ENCODE measurements around the gene OTOGL. TPM values are rescaled to one million over a fixed set of nuclear protein-coding genes. Genes with fewer than 3 reads are reported as not detected.

OTOGL gene
- total RNA-seq, 3 donors from 2014 or later = 0.16 to 1.3 (median 0.59) TPM

DNA sequence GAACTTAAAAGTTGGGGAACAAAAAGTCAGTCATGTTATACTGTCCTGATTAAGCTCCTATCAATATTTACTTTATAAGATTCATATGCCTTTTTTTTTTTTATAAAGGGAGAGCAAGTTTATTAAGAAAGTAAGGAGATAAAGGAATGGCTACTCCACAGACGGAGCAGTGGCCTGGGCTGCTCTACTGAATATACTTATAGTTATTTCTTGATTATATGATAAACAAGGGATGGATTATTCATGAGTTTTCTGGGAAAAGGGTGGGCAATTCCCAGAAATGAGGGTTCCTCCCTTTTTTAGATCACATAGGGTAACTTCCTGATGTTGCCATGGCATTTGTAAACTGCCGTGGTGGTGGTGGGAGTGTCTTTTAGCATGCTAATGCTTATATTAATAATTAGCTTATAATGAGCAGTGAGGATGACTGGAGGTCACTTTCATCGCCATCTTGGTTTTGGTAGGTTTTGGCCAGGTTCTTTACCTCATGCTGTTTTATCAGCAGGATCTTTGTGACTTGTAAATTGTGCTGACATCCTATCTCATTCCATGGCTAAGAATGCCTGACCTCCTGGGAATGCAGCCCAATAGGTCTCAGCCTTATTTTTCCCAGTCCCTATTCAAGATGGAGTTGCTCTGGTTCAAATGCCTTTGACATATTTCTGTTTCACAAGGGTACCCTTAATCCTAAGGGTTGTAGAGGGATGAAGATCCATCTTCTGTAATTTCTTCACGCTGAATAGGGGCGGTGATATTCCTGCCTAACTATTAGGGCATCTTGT, 73.9 kb downstream of the OTOGL start:
- no peaks in the 10 kb centered on the region for H3K4me1 ChIP-seq
- H3K4me3 ChIP-seq = no peak overlapping the region
- no peaks in the 10 kb centered on the region for H3K9me3 ChIP-seq
- H3K27me3 ChIP-seq = no peaks in the 10 kb centered on the region
- no peak for DNase-seq (ENCODE audit: low spot score in 2 of 2)
- no peak for TF ChIP-seq POLR2A (IDR thresholded peaks at IDR 0.05)
- TF ChIP-seq POLR2AphosphoS5 (IDR thresholded peaks at IDR 0.05) = no peak
- TF ChIP-seq, protein P1, sequence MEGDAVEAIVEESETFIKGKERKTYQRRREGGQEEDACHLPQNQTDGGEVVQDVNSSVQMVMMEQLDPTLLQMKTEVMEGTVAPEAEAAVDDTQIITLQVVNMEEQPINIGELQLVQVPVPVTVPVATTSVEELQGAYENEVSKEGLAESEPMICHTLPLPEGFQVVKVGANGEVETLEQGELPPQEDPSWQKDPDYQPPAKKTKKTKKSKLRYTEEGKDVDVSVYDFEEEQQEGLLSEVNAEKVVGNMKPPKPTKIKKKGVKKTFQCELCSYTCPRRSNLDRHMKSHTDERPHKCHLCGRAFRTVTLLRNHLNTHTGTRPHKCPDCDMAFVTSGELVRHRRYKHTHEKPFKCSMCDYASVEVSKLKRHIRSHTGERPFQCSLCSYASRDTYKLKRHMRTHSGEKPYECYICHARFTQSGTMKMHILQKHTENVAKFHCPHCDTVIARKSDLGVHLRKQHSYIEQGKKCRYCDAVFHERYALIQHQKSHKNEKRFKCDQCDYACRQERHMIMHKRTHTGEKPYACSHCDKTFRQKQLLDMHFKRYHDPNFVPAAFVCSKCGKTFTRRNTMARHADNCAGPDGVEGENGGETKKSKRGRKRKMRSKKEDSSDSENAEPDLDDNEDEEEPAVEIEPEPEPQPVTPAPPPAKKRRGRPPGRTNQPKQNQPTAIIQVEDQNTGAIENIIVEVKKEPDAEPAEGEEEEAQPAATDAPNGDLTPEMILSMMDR (IDR thresholded peaks at IDR 0.05) = no peak
- no peaks in the 10 kb centered on the region for H3K36me3 ChIP-seq
- no peak overlapping the region for H3K27ac ChIP-seq
- intact Hi-C loops (cut with DNase I; ENCODE audit: low total_unique reads) = no loop called here

DNA sequence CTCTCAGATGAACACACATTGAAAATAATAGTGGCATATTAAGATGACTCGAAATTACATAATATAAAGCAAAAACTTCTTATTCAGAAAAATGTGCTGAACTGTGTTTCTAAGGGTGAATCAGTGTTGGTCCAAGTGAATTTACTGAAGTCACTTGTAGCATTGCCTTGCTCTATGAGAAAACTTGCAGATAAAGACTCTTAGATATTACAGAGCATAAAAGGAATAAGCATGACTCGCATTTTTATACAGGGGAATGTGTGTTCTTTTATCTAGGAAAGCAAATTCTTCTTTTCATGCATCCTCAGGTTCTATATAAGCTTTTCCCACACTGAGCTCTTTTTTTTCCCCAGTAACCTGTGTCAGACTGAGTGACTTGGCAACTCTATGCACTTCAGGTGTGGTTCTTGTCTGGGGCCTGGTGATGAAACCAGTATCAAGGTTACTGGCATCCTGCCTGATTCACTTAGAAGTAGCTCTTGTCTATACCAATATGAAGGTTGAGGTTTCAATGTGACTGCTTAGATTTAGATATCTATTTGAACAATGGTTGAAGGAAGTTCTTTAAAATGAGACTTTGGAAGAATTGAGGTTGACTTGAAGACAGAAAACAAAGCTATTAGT, 76.1 kb downstream of the OTOGL start:
- Histone ChIP-seq H3K27ac (no peak overlapping the region), H3K4me1 (no peaks in the 10 kb centered on the region), H3K9me3 (no peaks in the 10 kb centered on the region), H3K27me3 (no peaks in the 10 kb centered on the region), H3K4me3 (no peak overlapping the region), H3K36me3 (no peaks in the 10 kb centered on the region)
- no peak for DNase-seq (ENCODE audit: low spot score in 2 of 2)
- TF ChIP-seq POLR2AphosphoS5 (IDR thresholded peaks at IDR 0.05) (no peak), POLR2A (IDR thresholded peaks at IDR 0.05) (no peak)
- TF ChIP-seq, protein P1 (IDR thresholded peaks at IDR 0.05) = no peak
- intact Hi-C loops (cut with DNase I; ENCODE audit: low total_unique reads) = no loop called here

DNA sequence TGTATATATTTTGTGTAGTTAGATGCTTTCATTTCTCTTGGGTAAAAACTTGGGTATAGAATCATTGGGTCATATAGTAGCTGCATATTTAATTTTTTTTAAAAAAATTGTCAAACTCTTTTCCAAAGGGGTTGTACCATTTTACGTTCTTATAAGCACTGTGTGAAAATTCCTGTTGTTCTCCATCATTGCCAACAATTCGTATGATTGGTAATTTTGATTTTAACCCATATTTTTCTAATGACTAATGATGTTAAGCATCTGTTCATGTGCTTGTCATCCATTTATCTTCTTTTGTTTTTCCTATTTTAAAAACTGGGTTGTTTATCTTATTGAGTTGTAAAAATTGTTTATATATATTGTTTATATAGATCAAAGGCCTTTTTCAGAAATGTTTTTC, 77.4 kb downstream of the OTOGL start:
- Histone ChIP-seq H3K27ac (no peak overlapping the region), H3K36me3 (no peaks in the 10 kb centered on the region), H3K4me1 (no peaks in the 10 kb centered on the region), H3K9me3 (no peaks in the 10 kb centered on the region), H3K27me3 (no peaks in the 10 kb centered on the region), H3K4me3 (no peak overlapping the region)
- no peak for DNase-seq (ENCODE audit: low spot score in 2 of 2)
- TF ChIP-seq POLR2AphosphoS5 (IDR thresholded peaks at IDR 0.05) (no peak), POLR2A (IDR thresholded peaks at IDR 0.05) (no peak)
- TF ChIP-seq, protein P1 (IDR thresholded peaks at IDR 0.05) = no peak
- intact Hi-C loops (cut with DNase I; ENCODE audit: low total_unique reads) = no loop called here

DNA sequence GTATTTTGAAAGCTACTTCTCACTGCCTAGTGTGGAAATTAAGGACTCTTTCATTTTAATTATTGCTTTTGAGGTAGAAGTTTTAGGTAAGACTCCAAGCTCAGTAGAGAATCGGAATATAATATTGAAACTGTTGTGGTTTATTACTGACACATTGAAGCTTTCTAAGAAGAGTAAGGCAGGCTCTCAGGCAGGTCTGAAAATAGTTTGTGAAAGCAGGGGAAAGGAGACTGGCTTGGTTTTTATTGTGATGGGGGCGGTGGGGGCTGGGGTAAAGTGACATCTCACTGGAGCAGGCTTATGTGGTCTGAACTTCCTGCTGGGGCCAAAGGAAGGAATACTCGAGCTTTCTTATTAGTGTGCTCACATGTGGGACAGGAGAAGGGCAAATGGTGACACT, 79.5 kb downstream of the OTOGL start:
- no peaks in the 10 kb centered on the region for H3K36me3 ChIP-seq
- H3K4me3 ChIP-seq = no peak overlapping the region
- no peak overlapping the region for H3K27ac ChIP-seq
- intact Hi-C loops (cut with DNase I; ENCODE audit: low total_unique reads) = no loop called here
- no peaks in the 10 kb centered on the region for H3K4me1 ChIP-seq
- H3K27me3 ChIP-seq = no peaks in the 10 kb centered on the region
- TF ChIP-seq POLR2AphosphoS5 (IDR thresholded peaks at IDR 0.05) (no peak), POLR2A (IDR thresholded peaks at IDR 0.05) (no peak)
- TF ChIP-seq, protein P1 (IDR thresholded peaks at IDR 0.05) = no peak
- no peak for DNase-seq (ENCODE audit: low spot score in 2 of 2)
- no peaks in the 10 kb centered on the region for H3K9me3 ChIP-seq

DNA sequence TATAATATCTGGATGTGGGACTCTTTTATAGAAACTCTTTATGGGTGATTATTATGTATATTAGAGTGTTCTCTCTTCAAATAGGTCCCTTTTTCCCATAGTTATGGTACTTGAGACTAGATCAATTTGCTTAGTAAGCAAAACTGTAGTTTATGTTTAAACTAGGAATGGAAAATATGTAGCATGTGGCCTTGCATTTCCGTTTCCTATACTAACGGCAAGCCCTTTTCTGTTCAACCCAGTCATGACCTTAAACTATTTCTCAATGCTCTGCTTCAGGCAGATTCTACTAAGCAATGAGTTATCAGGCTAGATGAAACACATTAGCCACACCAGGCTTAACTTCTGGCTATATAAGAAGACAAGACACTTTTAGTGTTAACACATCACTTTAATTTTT, 84.6 kb downstream of the OTOGL start:
- Histone ChIP-seq H3K4me3 (no peak overlapping the region), H3K36me3 (no peaks in the 10 kb centered on the region), H3K27me3 (no peaks in the 10 kb centered on the region), H3K27ac (no peak overlapping the region), H3K9me3 (no peaks in the 10 kb centered on the region), H3K4me1 (no peaks in the 10 kb centered on the region)
- intact Hi-C loops (cut with DNase I; ENCODE audit: low total_unique reads) = no loop called here
- TF ChIP-seq POLR2A (IDR thresholded peaks at IDR 0.05) (no peak), POLR2AphosphoS5 (IDR thresholded peaks at IDR 0.05) (no peak)
- TF ChIP-seq, protein P1 (IDR thresholded peaks at IDR 0.05) = no peak
- DNase-seq (ENCODE audit: low spot score in 2 of 2) = no peak

Data from breast epithelium (tissue), 4 donors.